Measurements from ENCODE around the gene PTPN6. TPM values are rescaled to one million over a fixed set of nuclear protein-coding genes. Genes with fewer than 3 reads are reported as not detected.
A peak's percentile ranks its signal among the peaks of the same experiment; 100 is the strongest.

Gene PTPN6
- total RNA-seq, 2 donors from 2014 or later = 30.6 to 43.2 TPM

DNA sequence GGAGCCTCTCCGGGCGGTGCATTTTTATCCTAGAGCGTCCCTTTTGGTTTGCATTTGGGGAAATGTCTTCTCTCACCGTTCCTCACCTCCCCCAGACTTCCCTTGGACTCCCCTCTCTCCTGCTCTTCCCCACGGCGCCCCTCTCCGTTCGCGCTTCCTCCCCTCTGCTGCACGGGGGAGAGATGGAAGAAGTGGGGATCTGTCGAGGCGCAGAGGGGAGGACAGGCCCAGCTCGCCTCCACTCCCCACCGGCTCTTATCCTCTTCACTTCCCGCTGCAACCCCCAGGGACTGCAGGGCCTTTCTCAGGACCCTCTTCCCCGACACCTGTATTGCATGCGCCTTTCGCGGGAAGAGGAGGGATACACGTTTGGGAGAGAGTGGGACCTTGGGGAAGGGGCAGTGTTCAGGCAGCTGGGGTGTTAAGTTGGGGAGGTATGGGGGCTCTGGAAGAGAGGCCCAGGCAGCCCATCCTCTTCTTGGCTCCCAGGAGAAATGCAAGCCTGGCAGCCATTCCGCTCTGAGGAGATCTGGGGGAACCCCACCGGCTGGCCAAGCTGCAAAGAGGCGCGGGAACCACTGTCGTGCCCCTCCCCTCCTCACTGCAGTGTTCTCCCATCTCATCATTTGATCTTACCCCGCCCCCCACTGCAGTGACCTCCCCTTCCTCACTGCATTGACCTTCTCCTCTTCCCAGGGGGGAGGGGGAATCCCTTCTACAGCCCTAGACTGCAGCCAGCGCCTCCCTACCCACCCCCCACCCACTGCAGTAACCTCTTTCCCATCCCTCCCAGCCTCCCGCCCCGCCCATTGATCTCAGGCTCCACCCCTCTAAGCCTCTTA lies 36.0 kb upstream of the PTPN6 start:
- 22% methylated on average over 29 of the region's 29 CpGs for WGBS

DNA sequence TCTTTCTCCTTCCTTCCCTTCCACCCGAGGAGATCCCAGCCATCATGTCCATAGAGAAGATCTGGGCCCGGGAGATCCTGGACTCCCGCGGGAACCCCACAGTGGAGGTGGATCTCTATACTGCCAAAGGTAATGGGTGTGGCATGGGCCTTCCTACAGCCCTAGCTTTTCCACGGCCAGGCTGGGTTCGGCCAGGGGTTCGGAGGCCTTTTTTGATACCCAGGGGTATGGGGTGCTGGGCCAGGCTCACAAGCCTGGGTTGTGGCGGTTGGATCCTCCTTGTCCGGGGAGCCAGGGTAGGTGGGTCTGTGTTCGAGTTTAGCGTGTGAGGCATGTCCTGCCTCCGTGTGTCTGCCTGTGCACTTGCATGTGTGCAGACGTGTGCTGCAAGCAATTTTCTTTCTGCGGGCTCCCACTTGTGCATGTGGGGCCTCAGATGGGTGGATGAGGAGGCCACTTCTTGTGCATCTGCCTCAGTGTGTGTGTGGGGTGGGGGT lies 35.3 kb upstream of the PTPN6 start:
- DNase-seq (ENCODE audit: low spot score) = no peak
- no peaks in the 10 kb centered on the region for H3K9me3 ChIP-seq
- WGBS = 79% methylated on average over 14 of the region's 14 CpGs
- no peaks in the 10 kb centered on the region for H3K4me1 ChIP-seq (replicated peaks)
- H3K27me3 ChIP-seq (replicated peaks; ENCODE audit: insufficient read depth) = no peaks in the 10 kb centered on the region
- no peak overlapping the region for H3K4me3 ChIP-seq
- intact Hi-C loops (cut with DNase I) = no loop called here
- no peak for TF ChIP-seq POLR2AphosphoS5 (IDR thresholded peaks at IDR 0.05)
- TF ChIP-seq, protein P1, sequence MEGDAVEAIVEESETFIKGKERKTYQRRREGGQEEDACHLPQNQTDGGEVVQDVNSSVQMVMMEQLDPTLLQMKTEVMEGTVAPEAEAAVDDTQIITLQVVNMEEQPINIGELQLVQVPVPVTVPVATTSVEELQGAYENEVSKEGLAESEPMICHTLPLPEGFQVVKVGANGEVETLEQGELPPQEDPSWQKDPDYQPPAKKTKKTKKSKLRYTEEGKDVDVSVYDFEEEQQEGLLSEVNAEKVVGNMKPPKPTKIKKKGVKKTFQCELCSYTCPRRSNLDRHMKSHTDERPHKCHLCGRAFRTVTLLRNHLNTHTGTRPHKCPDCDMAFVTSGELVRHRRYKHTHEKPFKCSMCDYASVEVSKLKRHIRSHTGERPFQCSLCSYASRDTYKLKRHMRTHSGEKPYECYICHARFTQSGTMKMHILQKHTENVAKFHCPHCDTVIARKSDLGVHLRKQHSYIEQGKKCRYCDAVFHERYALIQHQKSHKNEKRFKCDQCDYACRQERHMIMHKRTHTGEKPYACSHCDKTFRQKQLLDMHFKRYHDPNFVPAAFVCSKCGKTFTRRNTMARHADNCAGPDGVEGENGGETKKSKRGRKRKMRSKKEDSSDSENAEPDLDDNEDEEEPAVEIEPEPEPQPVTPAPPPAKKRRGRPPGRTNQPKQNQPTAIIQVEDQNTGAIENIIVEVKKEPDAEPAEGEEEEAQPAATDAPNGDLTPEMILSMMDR (IDR thresholded peaks at IDR 0.05) = no peak
- TF ChIP-seq POLR2A (IDR thresholded peaks at IDR 0.05) = no peak
- no peak overlapping the region for H3K27ac ChIP-seq
- no peaks in the 10 kb centered on the region for H3K36me3 ChIP-seq

More for the DNA sequence above, 36.0 kb upstream of the PTPN6 start:
- peak overlapping the region; percentile 45 to 55 for H3K4me3 ChIP-seq
- DNase-seq (ENCODE audit: low spot score) = no peak
- no peaks in the 10 kb centered on the region for H3K9me3 ChIP-seq
- no peaks in the 10 kb centered on the region for H3K36me3 ChIP-seq
- TF ChIP-seq, protein P1 (IDR thresholded peaks at IDR 0.05) = no peak
- TF ChIP-seq POLR2AphosphoS5 (IDR thresholded peaks at IDR 0.05) = no peak
- no peaks in the 10 kb centered on the region for H3K4me1 ChIP-seq (replicated peaks)
- H3K27me3 ChIP-seq (replicated peaks; ENCODE audit: insufficient read depth) = no peaks in the 10 kb centered on the region
- peak overlapping the region; percentile 53 to 62 for H3K27ac ChIP-seq
- intact Hi-C loops (cut with DNase I) = no loop called here

DNA sequence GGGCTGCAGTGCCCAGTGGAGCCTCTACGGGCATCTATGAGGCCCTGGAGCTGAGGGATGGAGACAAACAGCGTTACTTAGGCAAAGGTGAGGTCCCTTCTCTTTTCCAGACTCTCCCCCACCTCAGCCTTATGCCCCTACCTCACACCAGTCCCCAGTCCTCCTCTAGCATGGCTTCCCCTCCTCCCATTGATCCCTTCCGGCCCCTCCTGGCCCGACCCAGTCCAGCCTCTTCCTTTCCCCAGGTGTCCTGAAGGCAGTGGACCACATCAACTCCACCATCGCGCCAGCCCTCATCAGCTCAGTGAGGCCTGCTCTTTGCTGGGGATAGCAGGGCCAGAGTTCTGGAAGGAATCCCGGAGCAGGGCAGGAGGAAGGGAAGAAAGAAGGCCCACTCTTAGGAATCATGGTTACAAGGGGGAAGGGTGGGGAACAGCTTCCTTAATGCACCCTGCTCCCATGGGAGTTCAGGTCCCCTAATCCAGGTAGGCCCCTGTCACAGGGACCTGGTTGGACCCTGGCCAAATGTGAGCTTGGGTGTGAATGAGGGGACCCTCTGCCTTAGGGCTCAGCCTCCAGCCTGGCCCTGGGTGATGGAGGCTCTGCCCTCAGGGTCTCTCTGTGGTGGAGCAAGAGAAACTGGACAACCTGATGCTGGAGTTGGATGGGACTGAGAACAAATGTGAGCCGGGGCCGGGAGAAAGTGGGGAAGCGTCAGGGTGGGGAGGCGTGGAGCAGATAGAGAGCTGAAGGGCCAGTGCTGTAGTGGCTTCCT lies 34.5 kb upstream of the PTPN6 start:
- Histone ChIP-seq H3K36me3 (no peaks in the 10 kb centered on the region), H3K27ac (no peak overlapping the region), H3K4me1 (replicated peaks) (no peaks in the 10 kb centered on the region), H3K9me3 (no peaks in the 10 kb centered on the region), H3K27me3 (replicated peaks; ENCODE audit: insufficient read depth) (no peaks in the 10 kb centered on the region), H3K4me3 (no peak overlapping the region)
- DNase-seq (ENCODE audit: low spot score) = no peak
- intact Hi-C loops (cut with DNase I) = no loop called here
- WGBS = 92% methylated on average over 11 of the region's 11 CpGs
- TF ChIP-seq POLR2A (IDR thresholded peaks at IDR 0.05) (no peak), POLR2AphosphoS5 (IDR thresholded peaks at IDR 0.05) (no peak)
- TF ChIP-seq, protein P1 (IDR thresholded peaks at IDR 0.05) = no peak

DNA sequence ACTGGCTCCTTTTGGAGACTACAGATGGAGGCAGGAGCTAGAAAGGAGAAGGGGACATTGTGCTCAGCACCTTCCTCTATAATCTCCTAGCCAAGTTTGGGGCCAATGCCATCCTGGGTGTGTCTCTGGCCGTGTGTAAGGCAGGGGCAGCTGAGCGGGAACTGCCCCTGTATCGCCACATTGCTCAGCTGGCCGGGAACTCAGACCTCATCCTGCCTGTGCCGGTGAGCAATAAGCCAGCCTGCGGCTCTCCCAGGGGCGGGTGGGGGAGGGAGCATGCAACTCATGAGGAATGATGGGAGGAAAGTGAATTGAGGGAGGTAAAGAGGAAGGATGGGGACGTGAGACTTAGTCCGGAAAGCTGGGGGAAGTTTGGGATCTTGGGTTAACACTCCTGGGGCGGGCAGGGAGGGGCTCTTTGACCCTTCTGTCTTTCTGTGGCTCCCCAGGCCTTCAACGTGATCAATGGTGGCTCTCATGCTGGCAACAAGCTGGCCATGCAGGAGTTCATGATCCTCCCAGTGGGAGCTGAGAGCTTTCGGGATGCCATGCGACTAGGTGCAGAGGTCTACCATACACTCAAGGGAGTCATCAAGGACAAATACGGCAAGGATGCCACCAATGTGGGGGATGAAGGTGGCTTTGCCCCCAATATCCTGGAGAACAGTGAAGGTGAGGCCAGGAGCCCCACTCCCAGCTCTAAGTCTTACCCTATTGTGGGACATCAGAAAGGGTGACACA lies 33.5 kb upstream of the PTPN6 start:
- Histone ChIP-seq H3K9me3 (no peaks in the 10 kb centered on the region), H3K27me3 (replicated peaks; ENCODE audit: insufficient read depth) (no peaks in the 10 kb centered on the region), H3K27ac (no peak overlapping the region), H3K4me1 (replicated peaks) (no peaks in the 10 kb centered on the region), H3K36me3 (no peaks in the 10 kb centered on the region), H3K4me3 (no peak overlapping the region)
- intact Hi-C loops (cut with DNase I) = no loop called here
- no peak for DNase-seq (ENCODE audit: low spot score)
- TF ChIP-seq, protein P1 (IDR thresholded peaks at IDR 0.05) = no peak
- no peak for TF ChIP-seq POLR2A (IDR thresholded peaks at IDR 0.05)
- no peak for TF ChIP-seq POLR2AphosphoS5 (IDR thresholded peaks at IDR 0.05)
- 89% methylated on average over 14 of the region's 14 CpGs for WGBS
